ENCODE results near the gene ITPK1.

The ITPK1 gene

GRCh38 chr14:92930737-92931602, 184.8 kb downstream of the ITPK1 start:
- no peak for DNase-seq

- no peak for DNase-seq
These were observed 185.8 kb downstream of the ITPK1 start for GRCh38 chr14:92929689-92930608.

- no peak for DNase-seq
These were observed 186.6 kb downstream of the ITPK1 start for GRCh38 chr14:92928961-92929688.

- DNase-seq = no peak
These were observed 187.5 kb downstream of the ITPK1 start for GRCh38 chr14:92928258-92928629.

GRCh38 chr14:92927349-92928257, 188.1 kb downstream of the ITPK1 start:
- no peak for DNase-seq

GRCh38 chr14:92926931-92927330, 188.8 kb downstream of the ITPK1 start:
- no peak for DNase-seq

GRCh38 chr14:92926180-92926845, 189.4 kb downstream of the ITPK1 start:
- no peak for DNase-seq

GRCh38 chr14:92925446-92925845, 190.3 kb downstream of the ITPK1 start:
- no peak for DNase-seq

- no peak for DNase-seq
These were observed 191.5 kb downstream of the ITPK1 start for GRCh38 chr14:92924247-92924646.

GRCh38 chr14:92923744-92924103, 192.0 kb downstream of the ITPK1 start:
- DNase-seq = no peak

- DNase-seq = peak; percentile 31
These were observed 192.6 kb downstream of the ITPK1 start, which contains the start of gene CHGA for GRCh38 chr14:92922883-92923743. Gene CHGA, plus strand, starts transcription at chr14:92923150. Its CDS starts 210 bp downstream, at chr14:92923360.

GRCh38 chr14:92922155-92922735, 193.5 kb downstream of the ITPK1 start:
- no peak for DNase-seq

GRCh38 chr14:92920001-92920400, 195.7 kb downstream of the ITPK1 start:
- DNase-seq = no peak

- DNase-seq = no peak
These were observed 197.8 kb downstream of the ITPK1 start for GRCh38 chr14:92917956-92918355.

GRCh38 chr14:92917041-92917940, 198.4 kb downstream of the ITPK1 start:
- DNase-seq = no peak

GRCh38 chr14:92916201-92916600, 199.5 kb downstream of the ITPK1 start:
- no peak for DNase-seq

- DNase-seq = peak; percentile 18
These were observed 201.6 kb downstream of the ITPK1 start for GRCh38 chr14:92914087-92914656.

GRCh38 chr14:92907316-92907911, 208.3 kb downstream of the ITPK1 start:
- DNase-seq = no peak
